Measurements from ENCODE around the gene ZNF627.
A peak's percentile ranks its signal among the peaks of the same experiment; 100 is the strongest.
"Not testable (repeated sequence)": the region's sequence is repeated elsewhere in the genome, so short reads cannot be mapped to it uniquely, and the experiment has no call there.

The ZNF627 gene

GRCh38 chr19:11633223-11633622 lies 35.9 kb downstream of the ZNF627 start:
- DNase-seq, result no peak

GRCh38 chr19:11634018-11634662 lies 36.9 kb downstream of the ZNF627 start:
- DNase-seq, result not testable (repeated sequence)

- no peak for DNase-seq
Observed at GRCh38 chr19:11639245-11639601, 41.9 kb downstream of the ZNF627 start.

- DNase-seq, result peak; percentile 94
Observed at GRCh38 chr19:11639602-11640471, 42.6 kb downstream of the ZNF627 start.

GRCh38 chr19:11641244-11641643 lies 44.0 kb downstream of the ZNF627 start:
- no peak for DNase-seq

GRCh38 chr19:11642902-11643301 lies 45.6 kb downstream of the ZNF627 start:
- DNase-seq, result no peak

- DNase-seq, result no peak
Observed at GRCh38 chr19:11649941-11650340, 52.7 kb downstream of the ZNF627 start.

GRCh38 chr19:11651062-11651461 lies 53.8 kb downstream of the ZNF627 start:
- no peak for DNase-seq

GRCh38 chr19:11652056-11652455 lies 54.8 kb downstream of the ZNF627 start:
- no peak for DNase-seq

GRCh38 chr19:11652492-11652891 lies 55.2 kb downstream of the ZNF627 start:
- no peak for DNase-seq

GRCh38 chr19:11656535-11656934 lies 59.3 kb downstream of the ZNF627 start:
- no peak for DNase-seq

- no peak for DNase-seq
Observed at GRCh38 chr19:11657307-11657706, 60.0 kb downstream of the ZNF627 start.

- DNase-seq, result no peak
Observed at GRCh38 chr19:11658970-11659369, 61.7 kb downstream of the ZNF627 start.

GRCh38 chr19:11659612-11660011 lies 62.3 kb downstream of the ZNF627 start:
- DNase-seq, result no peak

- no peak for DNase-seq
Observed at GRCh38 chr19:11662278-11662677, 65.0 kb downstream of the ZNF627 start.

GRCh38 chr19:11663181-11663591 lies 65.9 kb downstream of the ZNF627 start:
- no peak for DNase-seq

Measured in NCI-H446 treated with DMSO at 0.1 percent for 48 hours (cell line).